HG03520 (cell line): Measurements from ENCODE around the gene TRAT1.
"Not testable (repeated sequence)": the region's sequence is repeated elsewhere in the genome, so short reads cannot be mapped to it uniquely, and the experiment has no call there.

ENCODE experiments used
- ATAC-seq: cut with Tn5 transposase; IDR thresholded peaks from one replicate; pipeline ENCODE4 v1.9.1; 2021; ENCODE audit warnings: mild to moderate bottlenecking, moderate library complexity; ENCODE audit not compliant: unreplicated experiment

The TRAT1 gene

GRCh38 chr3:108822123-108822897, at the start of gene TRAT1:
TSS of gene TRAT1 (plus strand) at chr3:108822786. CDS start at chr3:108822928, 142 bp downstream.
- ATAC-seq, result no peak

GRCh38 chr3:108775649-108776048, 46.9 kb upstream of the TRAT1 start:
- ATAC-seq, result no peak

- ATAC-seq, result no peak
These were observed 43.1 kb upstream of the TRAT1 start for GRCh38 chr3:108779496-108779895.

GRCh38 chr3:108780235-108780634, 42.4 kb upstream of the TRAT1 start:
- no peak for ATAC-seq

- ATAC-seq, result no peak
These were observed 31.1 kb upstream of the TRAT1 start for GRCh38 chr3:108791473-108791872.

- ATAC-seq, result no peak
These were observed 18.1 kb upstream of the TRAT1 start for GRCh38 chr3:108804437-108804836.

GRCh38 chr3:108804966-108805365, 17.6 kb upstream of the TRAT1 start:
- no peak for ATAC-seq

- peak; percentile 84 for ATAC-seq
These were observed 16.3 kb upstream of the TRAT1 start for GRCh38 chr3:108806316-108806715.

GRCh38 chr3:108818404-108818803, 4.2 kb upstream of the TRAT1 start:
- peak; percentile 87 for ATAC-seq

- no peak for ATAC-seq
These were observed 2.0 kb upstream of the TRAT1 start for GRCh38 chr3:108820586-108820985.

GRCh38 chr3:108823227-108823626, 641 bp downstream of the TRAT1 start:
- ATAC-seq, result no peak

GRCh38 chr3:108823803-108824202, 1.2 kb downstream of the TRAT1 start:
- ATAC-seq, result not testable (repeated sequence)

GRCh38 chr3:108826309-108827187, 4.0 kb downstream of the TRAT1 start:
- no peak for ATAC-seq

GRCh38 chr3:108830381-108830780, 7.8 kb downstream of the TRAT1 start:
- ATAC-seq, result no peak

- ATAC-seq, result no peak
These were observed 8.5 kb downstream of the TRAT1 start for GRCh38 chr3:108830991-108831614.

GRCh38 chr3:108833611-108834010, 11.0 kb downstream of the TRAT1 start:
- ATAC-seq, result no peak

- ATAC-seq, result no peak
These were observed 12.0 kb downstream of the TRAT1 start for GRCh38 chr3:108834551-108834950.

GRCh38 chr3:108835101-108835500, 12.5 kb downstream of the TRAT1 start:
- ATAC-seq, result no peak

- ATAC-seq, result no peak
These were observed 15.8 kb downstream of the TRAT1 start for GRCh38 chr3:108838436-108838835.

- ATAC-seq, result no peak
These were observed 23.2 kb downstream of the TRAT1 start for GRCh38 chr3:108845709-108846293.

- ATAC-seq, result no peak
These were observed 24.6 kb downstream of the TRAT1 start for GRCh38 chr3:108847187-108847586.
